Fibroblast of lung (primary cell): ENCODE data around the gene TUNAR.

Source experiments
- CTCF ChIP-seq, 2 donors: IDR thresholded peaks in 1 of 2; conservative IDR thresholded peaks in 1 of 2; 1 replicate in 1 of 2; 2 replicates in 1 of 2; pipeline ENCODE4 v1.5.1; 2011 to 2012; ENCODE audit warnings: low read length in 2 of 2, control low read depth in 1 of 2, inconsistent platforms in 1 of 2, low read depth in 1 of 2, mild to moderate bottlenecking in 1 of 2
- EZH2 ChIP-seq: IDR thresholded peaks from 2 replicates; pipeline ENCODE4 v1.5.1; 2012; ENCODE audit warnings: low read length, control low read depth, mild to moderate bottlenecking; ENCODE audit errors: missing control alignments

- TF ChIP-seq CTCF (conservative IDR thresholded peaks at IDR 0.05 in 1 of 2, IDR thresholded peaks at IDR 0.05 in 1 of 2; ENCODE audit: low read depth in 1 of 2, low read length in 2 of 2) (no peak), EZH2 (no peak)
Measured at GRCh38 chr14:95889236-95889979, 12.8 kb downstream of the TUNAR start.
